Activated CD4-positive, alpha-beta T cell treated with anti-CD3 and anti-CD28 coated beads for 36 hours (primary cell): Measurements from ENCODE around the gene CENPB. TPM values are rescaled to one million over a fixed set of nuclear protein-coding genes. Genes with fewer than 3 reads are reported as not detected.
A peak's percentile ranks its signal among the peaks of the same experiment; 100 is the strongest.
"Not testable (repeated sequence)": the region's sequence is repeated elsewhere in the genome, so short reads cannot be mapped to it uniquely, and the experiment has no call there.

Experiments
- ATAC-seq: fragments of 200-7000 bp; cut with Tn5 transposase; one replicate; pipeline ENCODE4 v1.10.0; 2021; ENCODE audit warnings: mild to moderate bottlenecking, moderate library complexity
- CTCF ChIA-PET: fragments of 350-600 bp; sonication (Branson Sonifier 250); formaldehyde crosslinking; loops from one replicate; lab custom pipeline; 2021; ENCODE audit warnings: antibody characterized with exemption; lab: Charles Lee
- POLR2A ChIA-PET: fragments of 350-600 bp; sonication (Branson Sonifier 250); formaldehyde crosslinking; loops from one replicate; lab custom pipeline; 2021; ENCODE audit warnings: antibody characterized with exemption, inconsistent platforms; lab: Charles Lee
- DNase-seq: peaks from one replicate; pipeline ENCODE4 v3.0.0-alpha.2; 2020
- H3K27ac Mint-ChIP-seq: one replicate; pipeline ENCODE4 v1.8.0; 2021; ENCODE audit warnings: mixed read lengths
- H3K27me3 Mint-ChIP-seq: one replicate; pipeline ENCODE4 v1.8.0; 2021; ENCODE audit warnings: mixed read lengths
- H3K36me3 Mint-ChIP-seq: one replicate; pipeline ENCODE4 v1.8.0; 2021; ENCODE audit warnings: low read depth, mixed read lengths
- H3K4me1 Mint-ChIP-seq: one replicate; pipeline ENCODE4 v1.8.0; 2021; ENCODE audit warnings: mixed read lengths
- H3K4me3 Mint-ChIP-seq: one replicate; pipeline ENCODE4 v1.8.0; 2021; ENCODE audit warnings: mild to moderate bottlenecking, moderate library complexity, mixed read lengths
- H3K9me3 Mint-ChIP-seq: one replicate; pipeline ENCODE4 v1.8.0; 2021; ENCODE audit warnings: low read depth, mixed read lengths
- intact Hi-C, 2 experiments: fragments of 100-400 bp; cut with DNase I in 1 of 2; cut with micrococcal nuclease in 1 of 2; formaldehyde crosslinking; loops; one replicate each; pipeline versions ENCODE4 v1.14.2 to v1.15.1; 2022 to 2024; cut with DNase I, micrococcal nuclease
- total RNA-seq, 2 experiments: library from RNA; stranded (reverse); gene quantifications; one replicate each; pipeline ENCODE4 v1.2.3, GENCODE V29; 2021

CENPB gene
- total RNA-seq = 10 to 100 TPM; 46.2 to 48.3 TPM

GRCh38 chr20:3786665-3787323 is at the start of gene CENPB:
TSS of gene CENPB (minus strand) at chr20:3786740. CDS start at chr20:3786483, 257 bp downstream.
- DNase-seq = peak; percentile 95
- intact Hi-C loops = loop anchor here (1.0 to 5.0 kb wide), 10 partner anchors 9 to 299 kb away; partner anchors contain the start of genes AP5S1 (in 2 of the 2), ADISSP (in 1 of the 2), MAVS (in 1 of the 2) and PANK2 (in 1 of the 2)
- Mint-ChIP-seq H3K36me3 (peaks cover 13% of the 10 kb centered on the region), H3K9me3 (no peaks in the 10 kb centered on the region), H3K4me1 (peaks cover 39% of the 10 kb centered on the region), H3K4me3 (peak within 1 kb of the TSS; percentile 77), H3K27me3 (no peaks in the 10 kb centered on the region), H3K27ac (peak within 1 kb of the TSS; percentile 84)
- ATAC-seq = peak; percentile 89
- POLR2A ChIA-PET = interaction anchor here (0.6 to 2.4 kb wide), 5 partner anchors 14 to 34 kb away, joined by 3 to 7 read pairs (median 4); partner anchors contain the start of genes ADISSP and AP5S1
- CTCF ChIA-PET = interaction anchor here (0.6 to 6.3 kb wide), 17 partner anchors 9 to 307 kb away, joined by 3 to 44 read pairs (median 4); partner anchors contain the start of genes ADISSP and AP5S1

DNA sequence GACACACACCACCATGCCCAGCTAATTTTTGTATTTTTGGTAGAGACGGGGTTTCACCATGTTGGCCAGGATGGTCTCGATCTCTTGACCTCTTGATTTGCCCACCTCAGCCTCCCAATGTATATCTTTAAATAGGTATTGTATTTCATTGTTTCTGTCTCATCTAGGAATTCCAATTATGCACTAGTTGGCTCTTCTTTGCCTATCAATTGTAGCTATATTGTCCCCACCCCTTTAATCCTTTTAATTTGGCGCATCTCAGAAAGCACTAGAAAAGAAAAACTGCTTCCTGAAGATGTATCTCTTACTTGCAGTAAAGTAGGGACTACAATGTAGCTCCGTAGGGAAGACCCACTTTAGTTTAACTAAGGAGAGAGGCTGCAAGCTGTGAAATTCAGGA is 49.6 kb upstream of the CENPB start:
- ChIA-PET POLR2A (no interaction called here), CTCF (interaction anchor here (0.7 to 1.6 kb wide), 4 partner anchors 15 to 338 kb away, joined by 3 to 5 read pairs (median 4); partner anchors contain the start of gene AP5S1)
- ATAC-seq = no peak
- Mint-ChIP-seq H3K9me3 (no peaks in the 10 kb centered on the region), H3K36me3 (no peaks in the 10 kb centered on the region), H3K4me1 (peaks cover 2% of the 10 kb centered on the region), H3K4me3 (no peak overlapping the region), H3K27me3 (no peaks in the 10 kb centered on the region), H3K27ac (no peak overlapping the region)
- intact Hi-C loops = no loop called here
- DNase-seq = no peak

GRCh38 chr20:3829891-3830290 is 43.4 kb upstream of the CENPB start:
- CTCF ChIA-PET = interaction anchor here (1.2 kb wide), 1 partner anchor 10 kb away, joined by 5 read pairs; the partner anchor contains the start of gene AP5S1
- H3K36me3 Mint-ChIP-seq, H3K4me3 Mint-ChIP-seq, POLR2A ChIA-PET, intact Hi-C loops, DNase-seq, H3K4me1 Mint-ChIP-seq, H3K27me3 Mint-ChIP-seq, H3K9me3 Mint-ChIP-seq, H3K27ac Mint-ChIP-seq, ATAC-seq: not testable (repeated sequence)

GRCh38 chr20:3828798-3829197 is 42.3 kb upstream of the CENPB start:
- ChIA-PET POLR2A (no interaction called here), CTCF (interaction anchor here (0.9 kb wide), 1 partner anchor 50 kb away, joined by 3 read pairs; no protein-coding TSS in a partner anchor)

DNA sequence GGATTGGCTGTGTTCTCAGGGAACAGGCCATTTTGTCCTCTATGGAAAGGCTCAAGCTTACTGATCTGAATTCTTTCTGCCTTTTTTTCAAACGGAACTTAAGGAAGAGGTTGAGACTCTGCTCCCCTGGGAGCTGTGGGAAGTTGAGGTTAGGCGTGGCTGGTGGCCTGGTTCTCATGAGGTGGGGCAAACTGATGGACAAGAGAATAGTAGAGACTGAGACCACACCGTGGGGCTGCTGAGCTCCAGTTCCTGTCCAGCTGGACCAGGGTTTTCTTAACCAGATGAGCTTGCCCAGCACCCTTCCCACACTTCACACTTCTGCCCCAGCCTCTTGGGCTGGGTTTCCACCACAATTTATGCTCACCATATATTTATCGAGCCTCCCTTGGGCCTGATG is 39.9 kb upstream of the CENPB start:
- no peak overlapping the region for H3K27ac Mint-ChIP-seq
- H3K36me3 Mint-ChIP-seq = peaks cover 16% of the 10 kb centered on the region

More at GRCh38 chr20:3828798-3829197, 42.3 kb upstream of the CENPB start:
- no peak for DNase-seq
- Mint-ChIP-seq H3K27ac (no peak overlapping the region), H3K9me3 (no peaks in the 10 kb centered on the region), H3K4me1 (no peaks in the 10 kb centered on the region), H3K36me3 (peaks cover 3% of the 10 kb centered on the region), H3K27me3 (no peaks in the 10 kb centered on the region), H3K4me3 (no peak overlapping the region)
- ATAC-seq = no peak
- intact Hi-C loops = no loop called here

DNA sequence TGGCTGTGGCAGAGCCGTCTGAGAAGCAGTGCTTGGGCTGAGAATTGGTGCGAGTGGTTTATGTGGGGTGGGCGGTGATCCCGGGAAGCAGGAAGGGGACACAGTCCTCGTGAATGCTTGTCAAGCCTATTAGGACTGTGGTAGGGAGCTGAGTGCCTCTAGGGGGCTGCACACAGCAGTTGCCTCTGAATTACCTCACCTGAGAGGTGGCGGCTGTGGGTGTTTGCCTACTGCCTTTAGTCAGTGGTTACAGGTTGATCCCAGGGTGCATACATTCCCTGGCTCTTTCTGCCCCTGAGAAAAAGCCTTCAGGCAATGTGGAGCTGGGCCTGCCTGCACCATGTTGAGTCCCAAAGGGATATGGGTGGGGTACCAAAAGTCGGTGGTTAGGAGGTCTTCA is 39.0 kb upstream of the CENPB start:
- ChIA-PET POLR2A (no interaction called here), CTCF (no interaction called here)
- Mint-ChIP-seq H3K4me3 (no peak overlapping the region), H3K27ac (no peak overlapping the region), H3K9me3 (no peaks in the 10 kb centered on the region), H3K27me3 (no peaks in the 10 kb centered on the region), H3K36me3 (peaks cover 16% of the 10 kb centered on the region), H3K4me1 (peaks cover 6% of the 10 kb centered on the region)
- intact Hi-C loops = no loop called here
- ATAC-seq = no peak
- no peak for DNase-seq

More for the DNA sequence above, 39.9 kb upstream of the CENPB start:
- Mint-ChIP-seq H3K9me3 (no peaks in the 10 kb centered on the region), H3K27me3 (no peaks in the 10 kb centered on the region), H3K4me1 (peaks cover 6% of the 10 kb centered on the region), H3K4me3 (no peak overlapping the region)
- DNase-seq (no peak), ATAC-seq (no peak)
- CTCF ChIA-PET = interaction anchor here (0.8 to 1.1 kb wide), 2 partner anchors 19 to 24 kb away, joined by 3 to 4 read pairs; no protein-coding TSS in a partner anchor
- POLR2A ChIA-PET = no interaction called here
- intact Hi-C loops = no loop called here

DNA sequence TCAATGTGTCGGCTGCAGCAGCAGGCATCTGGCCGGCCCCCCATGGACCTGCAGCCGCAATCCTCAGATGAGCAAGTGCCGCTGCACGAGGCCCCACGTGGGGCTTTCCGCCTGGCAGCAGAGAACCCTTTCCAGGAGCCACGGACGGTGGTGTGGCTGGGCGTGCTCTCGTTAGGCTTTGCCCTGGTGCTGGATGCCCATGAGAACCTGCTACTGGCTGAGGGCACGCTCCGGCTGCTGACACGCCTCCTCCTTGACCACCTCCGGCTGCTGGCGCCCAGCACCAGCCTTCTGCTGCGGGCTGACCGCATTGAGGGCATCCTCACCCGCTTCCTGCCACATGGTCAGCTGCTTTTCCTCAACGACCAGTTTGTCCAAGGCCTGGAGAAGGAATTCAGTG is 37.3 kb upstream of the CENPB start:
- Mint-ChIP-seq H3K4me1 (peaks cover 17% of the 10 kb centered on the region), H3K27ac (no peak overlapping the region), H3K4me3 (no peak overlapping the region), H3K9me3 (no peaks in the 10 kb centered on the region), H3K27me3 (no peaks in the 10 kb centered on the region), H3K36me3 (peaks cover 16% of the 10 kb centered on the region)
- intact Hi-C loops = loop anchor here in 1 of 2 experiments (5.0 kb wide), 1 partner anchor 1722 kb away; the partner anchor contains the start of gene STK35
- CTCF ChIA-PET = interaction anchor here (0.6 to 1.5 kb wide), 2 partner anchors 38 to 131 kb away, joined by 3 to 4 read pairs; partner anchors contain the start of gene CENPB
- DNase-seq (no peak), ATAC-seq (no peak)
- POLR2A ChIA-PET = no interaction called here

- intact Hi-C loops = loop anchor here in 1 of 2 experiments (2.0 to 5.0 kb wide), 2 partner anchors 33 to 1720 kb away; partner anchors contain the start of gene STK35
- Mint-ChIP-seq H3K9me3 (no peaks in the 10 kb centered on the region), H3K4me3 (peak overlapping the region; percentile 89), H3K27me3 (no peaks in the 10 kb centered on the region), H3K4me1 (peaks cover 18% of the 10 kb centered on the region), H3K36me3 (peaks cover 15% of the 10 kb centered on the region), H3K27ac (peak overlapping the region; percentile 96)
- POLR2A ChIA-PET = no interaction called here
- ATAC-seq (no peak), DNase-seq (no peak)
- CTCF ChIA-PET = interaction anchor here (0.6 to 4.0 kb wide), 4 partner anchors 33 to 416 kb away, joined by 3 to 28 read pairs (median 7); partner anchors contain the start of gene ADISSP
These were observed 35.5 kb upstream of the CENPB start for GRCh38 chr20:3821996-3822395.

GRCh38 chr20:3820901-3821727 is 34.6 kb upstream of the CENPB start:
- H3K4me1 Mint-ChIP-seq = peaks cover 25% of the 10 kb centered on the region
- ATAC-seq (no peak), DNase-seq (no peak)
- H3K27me3 Mint-ChIP-seq = no peaks in the 10 kb centered on the region
- POLR2A ChIA-PET = interaction anchor here (0.8 to 1.6 kb wide), 3 partner anchors 34 to 53 kb away, joined by 3 to 7 read pairs (median 5); partner anchors contain the start of genes ADISSP, CENPB and SPEF1
- H3K27ac Mint-ChIP-seq = peak overlapping the region; percentile 96
- peak overlapping the region; percentile 89 for H3K4me3 Mint-ChIP-seq
- CTCF ChIA-PET = interaction anchor here (0.6 to 4.3 kb wide), 23 partner anchors 9 to 869 kb away, joined by 3 to 44 read pairs (median 4); partner anchors contain the start of genes ADISSP, CDC25B, CENPB and SPEF1
- H3K36me3 Mint-ChIP-seq = peaks cover 13% of the 10 kb centered on the region
- intact Hi-C loops = loop anchor here (1.0 to 5.0 kb wide), 11 partner anchors 10 to 1719 kb away; partner anchors contain the start of genes ADISSP (in 2 of the 2), CENPB (in 2 of the 2), MAVS (in 2 of the 2) and PANK2 (in 1 of the 2)
- no peaks in the 10 kb centered on the region for H3K9me3 Mint-ChIP-seq

- H3K9me3 Mint-ChIP-seq = no peaks in the 10 kb centered on the region
- ChIA-PET POLR2A (interaction anchor here (0.8 to 1.6 kb wide), 4 partner anchors 24 to 52 kb away, joined by 3 to 7 read pairs (median 4); partner anchors contain the start of genes ADISSP, CDC25B, CENPB and SPEF1), CTCF (interaction anchor here (0.6 to 4.3 kb wide), 22 partner anchors 8 to 187 kb away, joined by 3 to 44 read pairs (median 4); partner anchors contain the start of genes ADISSP, CDC25B, CENPB and SPEF1)
- peak; percentile 96 for DNase-seq
- peak within 1 kb of the TSS; percentile 96 for H3K27ac Mint-ChIP-seq
- H3K36me3 Mint-ChIP-seq = peaks cover 13% of the 10 kb centered on the region
- H3K27me3 Mint-ChIP-seq = no peaks in the 10 kb centered on the region
- intact Hi-C loops = loop anchor here (1.0 to 5.0 kb wide), 11 partner anchors 9 to 1718 kb away; partner anchors contain the start of genes ADISSP (in 2 of the 2), CENPB (in 2 of the 2), MAVS (in 2 of the 2) and PANK2 (in 1 of the 2)
- ATAC-seq = peak; percentile 86
- H3K4me1 Mint-ChIP-seq = peaks cover 33% of the 10 kb centered on the region
- H3K4me3 Mint-ChIP-seq = peak within 1 kb of the TSS; percentile 89
These were observed 33.7 kb upstream of the CENPB start, which contains the start of gene AP5S1 for GRCh38 chr20:3820048-3820900. TSS of gene AP5S1 (plus strand) at chr20:3820547. CDS start at chr20:3822118, 1,571 bp downstream.
